Right lobe of liver (tissue), 6 donors: ENCODE results near the gene TAF4B. TPM values are rescaled to one million over a fixed set of nuclear protein-coding genes. Genes with fewer than 3 reads are reported as not detected.

ENCODE experiments used
- ATAC-seq, 4 donors: fragments of 200-7000 bp; cut with Tn5 transposase; one replicate each; pipeline ENCODE4 v1.9.1; 2020; ENCODE audit warnings: mild to moderate bottlenecking in 4 of 4, moderate library complexity in 4 of 4
- DNase-seq, 3 donors: peaks; one replicate each; pipeline ENCODE4 v3.0.0-alpha.2; 2020
- H3K27ac ChIP-seq, 3 donors: fragments of 200-600 bp; one replicate each; pipeline ENCODE4 v1.8.0; 2022
- H3K27me3 ChIP-seq, 2 donors: fragments of 200-600 bp; one replicate each; pipeline ENCODE4 v1.8.0; 2022
- H3K36me3 ChIP-seq, 4 donors: fragments of 200-600 bp; sonication (generic) in 1 of 4; one replicate each; pipeline versions ENCODE4 v1.5.1 to v1.8.0; 2017 to 2022; ENCODE audit warnings: control low read depth in 1 of 4
- H3K4me1 ChIP-seq, 4 donors: fragments of 200-600 bp; sonication (generic) in 1 of 4; one replicate each; pipeline versions ENCODE4 v1.5.1 to v1.8.0; 2017 to 2022; ENCODE audit warnings: control low read depth in 1 of 4
- H3K4me3 ChIP-seq, 3 donors: fragments of 200-600 bp; one replicate each; pipeline ENCODE4 v1.8.0; 2022
- H3K9me3 ChIP-seq, 4 donors: fragments of 200-600 bp; sonication (generic) in 1 of 4; one replicate each; pipeline versions ENCODE4 v1.5.1 to v1.8.0; 2017 to 2022; ENCODE audit warnings: control low read depth in 1 of 4
- POLR2A ChIP-seq: fragments of 450-650 bp; IDR thresholded peaks from one replicate; pipeline ENCODE4 v1.6.1; 2017; ENCODE audit warnings: antibody characterized with exemption, mild to moderate bottlenecking
- WGBS: methylation state at CpG from one replicate; pipeline ENCODE4 v1.1.6; 2018; ENCODE audit warnings: low coverage, low lambda C conversion rate; ENCODE audit not compliant: insufficient coverage; ENCODE audit errors: missing lambda C conversion rate; 5-methylcytosine and 5-hydroxymethylcytosine counted together
- intact Hi-C, 2 donors: fragments of 100-400 bp; cut with DNase I; formaldehyde crosslinking; loops; one replicate each; pipeline versions ENCODE4 v1.11.2 to v1.14.1; 2022
- total RNA-seq, 6 experiments: library from RNA; depleted of rRNA in 2 of 6; stranded (reverse); fragments of >200 nt in 2 of 6; fragmentation: NEBNext Ultra II Directional in 3 of 6; extraction: Animal tissue kit (Norgen Biotek cat#: 25700) in 3 of 6; gene quantifications; one replicate each; pipeline versions ENCODE4 v1.1.0 to v1.2.4, GENCODE V29; 2016 to 2023
- TF ChIP-seq, protein P1 (sequence below), 4 donors: fragments of 200-600 bp in 3 of 4; fragments of 450-650 bp in 1 of 4; IDR thresholded peaks; one replicate each; pipeline versions ENCODE4 v1.5.1 to v1.8.0; 2016 to 2022; ENCODE audit warnings: antibody characterized with exemption in 4 of 4, mild to moderate bottlenecking in 2 of 4
- donor health status: DM: no; HTN: yes; CAD: no.
- donor health status: DM: no; HTN: no; CAD: no.
- donor health status: DM: no; HTN: no; CAD: no.
- donor health status: DM: no; HTN: yes; CAD: no.
- donor health status: DM: no; HTN: yes; CAD: no.

Gene TAF4B
- total RNA-seq, 6 experiments from 2014 or later, result 0.09 to 0.44 (median 0.31) TPM

DNA sequence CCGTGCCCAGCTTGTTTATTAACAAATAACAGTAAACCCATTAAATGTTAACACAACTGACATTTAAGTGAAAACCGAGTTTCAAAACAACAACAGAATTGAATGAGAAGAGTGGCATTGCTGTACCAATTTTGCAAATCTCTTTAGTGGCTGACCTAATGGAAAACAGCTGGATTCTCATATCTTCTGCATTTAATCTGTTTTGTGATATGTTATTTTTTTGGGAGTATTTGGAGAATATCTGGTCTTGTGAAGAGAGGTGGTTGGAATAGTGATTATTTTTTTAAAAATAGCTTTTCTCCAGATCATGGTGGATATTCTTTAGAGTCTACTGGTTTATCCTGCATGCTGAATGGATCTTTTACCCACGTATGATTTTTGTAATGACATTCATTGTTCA is 51.1 kb downstream of the TAF4B start:
- ATAC-seq, result no peak
- H3K27me3 ChIP-seq, result no peaks in the 10 kb centered on the region

GRCh38 chr18:26279428-26279827 is 53.2 kb downstream of the TAF4B start:
- intact Hi-C loops, result no loop called here
- Histone ChIP-seq H3K4me1 (no peaks in the 10 kb centered on the region), H3K27me3 (no peaks in the 10 kb centered on the region), H3K36me3 (no peaks in the 10 kb centered on the region), H3K9me3 (no peaks in the 10 kb centered on the region), H3K27ac (no peak overlapping the region), H3K4me3 (no peak overlapping the region)
- no peak for ATAC-seq
- no peak for DNase-seq
- TF ChIP-seq, protein P1, sequence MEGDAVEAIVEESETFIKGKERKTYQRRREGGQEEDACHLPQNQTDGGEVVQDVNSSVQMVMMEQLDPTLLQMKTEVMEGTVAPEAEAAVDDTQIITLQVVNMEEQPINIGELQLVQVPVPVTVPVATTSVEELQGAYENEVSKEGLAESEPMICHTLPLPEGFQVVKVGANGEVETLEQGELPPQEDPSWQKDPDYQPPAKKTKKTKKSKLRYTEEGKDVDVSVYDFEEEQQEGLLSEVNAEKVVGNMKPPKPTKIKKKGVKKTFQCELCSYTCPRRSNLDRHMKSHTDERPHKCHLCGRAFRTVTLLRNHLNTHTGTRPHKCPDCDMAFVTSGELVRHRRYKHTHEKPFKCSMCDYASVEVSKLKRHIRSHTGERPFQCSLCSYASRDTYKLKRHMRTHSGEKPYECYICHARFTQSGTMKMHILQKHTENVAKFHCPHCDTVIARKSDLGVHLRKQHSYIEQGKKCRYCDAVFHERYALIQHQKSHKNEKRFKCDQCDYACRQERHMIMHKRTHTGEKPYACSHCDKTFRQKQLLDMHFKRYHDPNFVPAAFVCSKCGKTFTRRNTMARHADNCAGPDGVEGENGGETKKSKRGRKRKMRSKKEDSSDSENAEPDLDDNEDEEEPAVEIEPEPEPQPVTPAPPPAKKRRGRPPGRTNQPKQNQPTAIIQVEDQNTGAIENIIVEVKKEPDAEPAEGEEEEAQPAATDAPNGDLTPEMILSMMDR (IDR thresholded peaks at IDR 0.05), result no peak
- TF ChIP-seq POLR2A, result no peak
- no CpG with 5 or more reads among the region's 1 CpG for WGBS

More for the DNA sequence above, 51.1 kb downstream of the TAF4B start:
- Histone ChIP-seq H3K27ac (no peak overlapping the region), H3K9me3 (no peaks in the 10 kb centered on the region), H3K4me1 (no peaks in the 10 kb centered on the region), H3K4me3 (no peak overlapping the region), H3K36me3 (no peaks in the 10 kb centered on the region)
- no peak for DNase-seq
- WGBS, result 69% methylated on average over 3 of the region's 3 CpGs
- intact Hi-C loops, result no loop called here
- TF ChIP-seq, protein P1 (IDR thresholded peaks at IDR 0.05), result no peak
- TF ChIP-seq POLR2A, result no peak

- WGBS, result no CpG with 5 or more reads among the region's 1 CpG
- Histone ChIP-seq H3K4me3 (no peak overlapping the region), H3K4me1 (no peaks in the 10 kb centered on the region), H3K27me3 (no peaks in the 10 kb centered on the region), H3K36me3 (no peaks in the 10 kb centered on the region), H3K27ac (no peak overlapping the region), H3K9me3 (no peaks in the 10 kb centered on the region)
- ATAC-seq, result no peak
- no peak for DNase-seq
- intact Hi-C loops, result no loop called here
- TF ChIP-seq, protein P1 (IDR thresholded peaks at IDR 0.05), result no peak
- TF ChIP-seq POLR2A, result no peak
Observed at GRCh38 chr18:26286008-26286407, 59.8 kb downstream of the TAF4B start.

DNA sequence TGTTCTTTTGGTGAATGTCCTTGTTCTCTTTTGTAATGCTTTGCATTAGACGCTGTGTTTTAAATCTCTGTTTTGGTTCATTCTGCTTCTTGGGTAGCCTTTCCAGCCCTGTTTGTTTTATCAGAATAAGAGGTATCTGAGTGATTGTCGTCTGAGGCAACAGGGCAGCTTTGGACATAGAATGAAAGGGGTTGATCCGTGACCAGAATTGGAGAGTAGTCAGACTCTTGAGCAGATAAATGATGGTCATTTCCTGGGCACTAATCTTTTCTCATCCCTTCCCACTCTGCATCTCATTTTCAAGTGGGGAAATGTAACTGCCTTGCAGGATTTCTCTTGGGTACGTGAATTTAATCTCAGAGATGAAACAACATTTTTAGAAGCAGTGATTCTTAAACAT is 61.4 kb downstream of the TAF4B start:
- Histone ChIP-seq H3K36me3 (no peaks in the 10 kb centered on the region), H3K9me3 (no peaks in the 10 kb centered on the region), H3K27me3 (no peaks in the 10 kb centered on the region), H3K4me1 (no peaks in the 10 kb centered on the region), H3K4me3 (no peak overlapping the region), H3K27ac (no peak overlapping the region)
- intact Hi-C loops, result no loop called here
- 66% methylated on average over 4 of the region's 4 CpGs for WGBS
- TF ChIP-seq POLR2A, result no peak
- TF ChIP-seq, protein P1 (IDR thresholded peaks at IDR 0.05), result no peak
- DNase-seq, result no peak
- ATAC-seq, result no peak

- H3K27me3 ChIP-seq, result no peaks in the 10 kb centered on the region
- H3K27ac ChIP-seq, result no peak overlapping the region
- 48% methylated on average over 3 of the region's 3 CpGs for WGBS
- no peak for TF ChIP-seq POLR2A
- TF ChIP-seq, protein P1 (IDR thresholded peaks at IDR 0.05), result no peak
- H3K36me3 ChIP-seq, result no peaks in the 10 kb centered on the region
- no peaks in the 10 kb centered on the region for H3K9me3 ChIP-seq
- no peak for ATAC-seq
- H3K4me1 ChIP-seq, result no peaks in the 10 kb centered on the region
- no peak for DNase-seq
- intact Hi-C loops, result no loop called here
- H3K4me3 ChIP-seq, result no peak overlapping the region
Observed at GRCh38 chr18:26290385-26290784, 64.1 kb downstream of the TAF4B start.
